GM12873 (cell line): ENCODE results near the gene PHGDH.

Experiments used
- TF ChIP-seq, protein P1 (sequence below): IDR thresholded peaks from 2 replicates; pipeline ENCODE4 v1.5.1; 2012; ENCODE audit warnings: low read depth, mild to moderate bottlenecking, moderate library complexity, low read length, control low read depth; ENCODE audit not compliant: insufficient read depth; ENCODE audit errors: missing control alignments

PHGDH gene

DNA sequence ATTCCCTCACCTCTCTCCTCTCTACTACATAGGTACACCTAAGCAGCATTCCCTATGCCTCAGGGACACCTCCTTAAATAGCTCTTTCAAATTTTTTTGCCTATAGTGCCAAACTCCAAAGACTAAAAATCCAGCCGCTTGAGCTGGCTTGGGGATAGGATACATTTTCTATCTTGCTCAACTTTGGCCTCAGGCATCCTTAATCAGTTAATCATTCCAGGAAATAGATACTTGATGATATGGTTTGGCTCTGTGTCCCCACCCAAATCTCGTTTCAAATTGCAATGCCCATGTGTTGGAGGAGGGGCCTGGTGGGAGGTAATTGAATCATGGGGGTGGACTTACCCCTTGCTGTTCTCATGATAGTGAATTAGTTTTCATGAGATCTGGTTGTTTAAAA lies 11.4 kb upstream of the PHGDH start:
- TF ChIP-seq, protein P1, sequence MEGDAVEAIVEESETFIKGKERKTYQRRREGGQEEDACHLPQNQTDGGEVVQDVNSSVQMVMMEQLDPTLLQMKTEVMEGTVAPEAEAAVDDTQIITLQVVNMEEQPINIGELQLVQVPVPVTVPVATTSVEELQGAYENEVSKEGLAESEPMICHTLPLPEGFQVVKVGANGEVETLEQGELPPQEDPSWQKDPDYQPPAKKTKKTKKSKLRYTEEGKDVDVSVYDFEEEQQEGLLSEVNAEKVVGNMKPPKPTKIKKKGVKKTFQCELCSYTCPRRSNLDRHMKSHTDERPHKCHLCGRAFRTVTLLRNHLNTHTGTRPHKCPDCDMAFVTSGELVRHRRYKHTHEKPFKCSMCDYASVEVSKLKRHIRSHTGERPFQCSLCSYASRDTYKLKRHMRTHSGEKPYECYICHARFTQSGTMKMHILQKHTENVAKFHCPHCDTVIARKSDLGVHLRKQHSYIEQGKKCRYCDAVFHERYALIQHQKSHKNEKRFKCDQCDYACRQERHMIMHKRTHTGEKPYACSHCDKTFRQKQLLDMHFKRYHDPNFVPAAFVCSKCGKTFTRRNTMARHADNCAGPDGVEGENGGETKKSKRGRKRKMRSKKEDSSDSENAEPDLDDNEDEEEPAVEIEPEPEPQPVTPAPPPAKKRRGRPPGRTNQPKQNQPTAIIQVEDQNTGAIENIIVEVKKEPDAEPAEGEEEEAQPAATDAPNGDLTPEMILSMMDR = no peak

DNA sequence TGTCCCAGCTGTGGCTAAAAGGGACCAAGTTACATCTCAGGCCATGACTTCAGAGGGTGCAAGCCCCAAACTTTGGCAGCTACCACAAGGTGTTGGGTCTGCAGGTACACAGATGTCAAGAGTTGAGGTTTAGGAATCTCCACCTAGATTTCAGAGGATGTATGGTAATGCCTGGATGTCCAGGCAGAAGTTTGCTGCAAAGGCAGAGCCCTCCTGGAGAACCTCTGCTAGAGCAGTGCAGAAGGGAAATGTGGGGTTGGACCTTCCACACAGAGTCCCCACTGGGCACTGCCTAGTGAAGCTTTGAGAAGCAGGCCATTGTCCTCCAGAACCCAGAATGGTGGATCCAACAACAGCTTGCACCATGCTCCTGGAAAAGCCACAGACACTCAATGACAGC lies 10.1 kb upstream of the PHGDH start:
- TF ChIP-seq, protein P1 = no peak

DNA sequence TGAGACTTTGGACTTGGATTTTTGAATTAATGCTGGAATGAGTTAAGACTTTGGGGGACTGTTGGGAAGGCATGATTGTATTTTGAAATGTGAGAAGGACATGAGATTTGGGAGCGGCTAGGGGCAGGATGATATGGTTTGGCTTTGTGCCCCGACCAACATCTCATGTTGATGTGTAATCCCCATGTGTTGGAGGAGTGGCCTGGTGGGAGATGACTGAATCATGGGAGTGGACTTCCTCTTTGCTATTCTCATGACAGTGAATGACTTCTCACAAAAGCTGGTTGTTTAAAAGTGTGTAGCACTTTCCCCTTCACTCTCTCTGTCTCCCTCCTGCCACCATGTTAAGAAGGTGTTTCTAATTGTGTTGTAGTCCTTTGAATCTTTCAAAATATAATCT lies 9.3 kb upstream of the PHGDH start:
- TF ChIP-seq, protein P1 = no peak

DNA sequence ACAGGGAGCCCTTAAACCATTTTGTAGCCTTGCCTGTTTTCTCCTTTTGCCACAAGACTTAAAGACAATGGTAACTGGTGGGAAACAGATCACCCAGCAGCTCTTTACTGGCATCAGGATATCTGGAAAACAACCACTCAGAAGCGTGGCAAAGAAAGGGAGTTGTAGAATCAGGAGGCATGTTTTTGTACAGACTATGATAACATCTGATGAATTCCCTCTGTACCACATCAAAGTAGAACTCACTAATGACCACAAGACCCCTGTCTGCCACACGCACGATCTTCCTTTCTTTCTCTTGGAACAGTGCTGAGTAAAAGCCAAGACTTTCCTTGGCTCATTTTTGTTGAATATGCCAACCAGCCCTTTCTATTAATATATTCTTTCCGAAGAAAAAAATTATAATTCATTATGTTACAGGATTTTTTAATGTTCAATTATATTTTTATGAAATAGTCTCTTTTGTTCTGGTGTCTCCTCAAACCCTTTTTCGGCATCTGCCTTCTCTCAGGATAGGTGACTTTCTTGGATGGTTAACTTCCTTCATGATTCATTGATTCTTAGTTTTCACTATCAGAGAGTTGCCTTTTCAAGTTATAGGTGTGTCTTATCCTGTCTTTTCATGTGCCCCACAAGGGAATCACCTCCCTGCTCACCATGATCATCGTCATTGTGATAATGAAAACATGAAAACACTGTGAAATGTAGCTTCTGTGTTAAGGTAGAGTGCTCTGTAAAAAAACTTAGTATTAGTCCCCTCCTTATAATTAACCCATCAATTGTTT lies 7.9 kb upstream of the PHGDH start:
- TF ChIP-seq, protein P1 = no peak

DNA sequence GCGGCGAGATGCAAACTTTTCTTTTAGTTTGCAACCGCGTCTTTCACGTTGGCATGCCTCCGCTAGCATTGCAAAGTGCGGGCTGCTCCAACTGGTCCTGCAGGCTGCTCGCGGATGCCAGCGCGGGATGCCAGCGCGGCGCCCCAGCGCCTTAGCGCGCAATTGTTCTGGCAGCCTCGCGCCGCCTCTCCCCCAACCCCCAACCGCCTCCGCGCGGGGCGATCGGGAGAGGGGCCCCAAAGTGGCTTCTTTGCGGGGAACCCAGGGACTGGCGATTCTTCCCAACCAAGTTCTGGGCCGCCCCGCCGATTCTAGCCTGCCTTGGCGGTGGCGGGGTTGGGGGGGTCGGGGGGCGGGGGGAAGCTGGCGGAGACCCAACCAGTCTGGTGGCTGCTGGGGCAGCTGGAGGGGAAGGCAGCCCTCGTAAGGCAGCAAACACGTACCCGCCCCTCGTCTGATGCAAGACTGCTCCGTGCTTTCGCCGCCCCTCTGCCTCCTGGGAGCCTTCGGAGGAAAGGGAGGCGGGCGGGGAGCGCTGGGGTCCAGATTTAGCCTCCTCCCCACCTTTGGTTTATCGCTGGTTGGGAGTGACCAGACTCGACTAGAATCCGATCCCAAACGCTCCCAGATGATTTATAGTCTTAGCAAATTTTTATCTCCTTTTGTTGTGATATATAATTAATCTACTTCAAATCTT lies 756 bp downstream of the PHGDH start:
- TF ChIP-seq, protein P1 = no peak

DNA sequence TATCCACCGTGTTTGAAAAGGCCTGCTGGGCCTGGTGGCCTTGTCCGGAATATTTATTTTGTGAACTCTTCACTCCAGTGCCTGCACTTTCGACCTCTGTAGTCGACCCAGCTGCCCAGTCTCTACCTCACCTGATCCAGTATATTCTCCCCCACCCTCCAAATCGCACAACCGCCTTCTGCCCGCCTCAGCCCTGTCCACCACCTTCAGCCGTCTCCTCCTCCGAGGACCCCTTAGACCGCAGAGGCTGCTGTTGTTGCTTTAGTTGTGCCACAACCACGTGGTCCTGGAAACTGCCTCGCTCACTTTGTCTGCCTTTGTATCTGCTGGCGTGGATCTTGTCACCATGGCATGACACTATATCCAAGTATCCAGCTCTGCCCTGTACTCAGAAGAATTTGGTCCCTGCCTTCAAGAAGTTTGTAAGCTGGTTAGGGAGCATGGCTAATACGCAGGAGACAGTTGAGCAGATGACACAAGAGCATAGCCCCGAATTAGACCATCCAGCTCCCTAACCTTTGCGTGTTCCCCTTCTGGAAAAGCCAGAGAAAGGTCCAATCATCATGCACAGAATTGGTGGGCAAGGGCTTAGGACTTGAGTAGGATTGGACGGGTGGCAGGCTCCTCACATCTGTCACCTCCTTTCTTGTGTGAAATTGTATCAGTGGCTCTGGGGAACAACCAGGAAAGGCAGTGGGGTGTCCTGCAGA lies 1.5 kb downstream of the PHGDH start:
- TF ChIP-seq, protein P1 = no peak

DNA sequence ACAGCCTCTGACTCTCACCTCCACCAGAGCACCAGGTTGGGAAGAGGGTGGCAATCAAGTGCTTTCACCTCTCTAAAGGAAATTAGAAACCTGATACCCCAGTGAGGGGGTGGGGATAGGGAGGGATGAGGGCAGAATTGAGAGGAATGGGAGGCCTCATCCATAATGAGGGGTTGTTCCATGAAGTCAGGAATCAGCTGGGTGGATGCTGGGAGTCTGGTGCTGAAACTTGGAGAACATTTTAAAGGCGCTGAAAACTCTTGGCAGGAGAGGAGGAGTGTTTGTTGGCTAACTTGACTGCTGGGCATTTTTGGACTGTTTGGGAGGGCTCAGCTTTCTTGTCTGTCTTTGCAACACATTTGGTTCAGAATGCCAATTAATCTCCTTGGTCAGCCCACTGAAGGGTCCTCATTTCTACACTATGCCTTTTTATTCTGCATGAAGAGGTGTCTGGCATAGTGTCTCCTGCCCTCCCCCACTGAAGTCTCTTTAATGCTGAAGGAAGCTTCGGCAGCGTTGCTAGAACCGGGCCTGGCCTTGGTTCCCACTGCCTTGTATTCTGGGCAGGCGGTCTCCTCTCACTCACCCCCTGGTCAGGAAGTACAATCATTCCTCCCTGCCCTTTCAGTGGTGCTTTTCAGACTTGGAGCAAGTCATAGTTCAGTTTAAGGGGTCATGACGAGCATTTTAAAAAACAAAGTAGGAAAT lies 2.2 kb downstream of the PHGDH start:
- TF ChIP-seq, protein P1 = no peak
